Psoas muscle (tissue), 8 donors: ENCODE measurements around the gene AFF4. TPM values are rescaled to one million over a fixed set of nuclear protein-coding genes. Genes with fewer than 3 reads are reported as not detected.

Experiments
- ATAC-seq, 4 donors: fragments of 200-7000 bp; cut with Tn5 transposase; one replicate each; pipeline ENCODE4 v1.9.1; 2020; ENCODE audit warnings: moderate library complexity in 3 of 4, mild to moderate bottlenecking in 2 of 4
- DNase-seq, 2 donors: peaks; one replicate each; pipeline ENCODE4 v3.0.0-alpha.2; 2020
- H3K27ac ChIP-seq: fragments of 200-600 bp; one replicate; pipeline ENCODE4 v1.8.0; 2022
- H3K27me3 ChIP-seq, 3 donors: fragments of 200-600 bp in 1 of 3; one replicate each; pipeline versions ENCODE4 v1.6.1 to v1.8.0; 2013 to 2022; ENCODE audit warnings: low read length in 2 of 3, mild to moderate bottlenecking in 2 of 3, moderate library complexity in 1 of 3; ENCODE audit not compliant: insufficient read depth in 3 of 3
- H3K36me3 ChIP-seq, 2 donors: fragments of 200-600 bp in 1 of 2; one replicate each; pipeline versions ENCODE4 v1.6.1 to v1.8.0; 2013 to 2022; ENCODE audit warnings: low read depth in 1 of 2, mild to moderate bottlenecking in 1 of 2, moderate library complexity in 1 of 2; ENCODE audit not compliant: insufficient read depth in 1 of 2
- H3K4me1 ChIP-seq: fragments of 200-600 bp; one replicate; pipeline ENCODE4 v1.8.0; 2022
- H3K4me3 ChIP-seq: fragments of 200-600 bp; one replicate; pipeline ENCODE4 v1.8.0; 2022; ENCODE audit warnings: mild to moderate bottlenecking
- H3K9me3 ChIP-seq: fragments of 200-600 bp; one replicate; pipeline ENCODE4 v1.8.0; 2022
- CTCF ChIP-seq: fragments of 200-600 bp; IDR thresholded peaks from one replicate; pipeline ENCODE4 v1.8.0; 2022; ENCODE audit warnings: antibody characterized with exemption
- WGBS, 3 donors: extraction: QIAGEN DNeasy Blood & Tissue Kit; methylation state at CpG; one replicate each; pipeline versions ENCODE4 v1.1.6 to v1.1.7; 2013; 5-methylcytosine and 5-hydroxymethylcytosine counted together
- intact Hi-C, 2 donors: fragments of 100-400 bp; cut with DNase I; formaldehyde crosslinking; loops; one replicate each; pipeline versions ENCODE4 v1.11.0 to v1.14.2; 2022
- polyA plus RNA-seq, 3 donors: library from polyadenylated mRNA; stranded (reverse); fragments of 200-250 nt; gene quantifications; one replicate each; pipeline ENCODE4 v1.2.3, GENCODE V29; 2013
- total RNA-seq, 4 donors: library from RNA; stranded (reverse); fragmentation: NEBNext Ultra II Directional in 2 of 4; extraction: Animal tissue kit (Norgen Biotek cat#: 25700) in 2 of 4; gene quantifications; one replicate each; pipeline versions ENCODE4 v1.2.1 to v1.2.4, GENCODE V29; 2021 to 2023
- donor health status: healthy with polysubstance abuse.
- donor health status: DM: no; HTN: no; CAD: no; lungs with moderate emphysema.
- donor health status: Bipolar disorder and iron deficiency.
- donor health status: healthy.
- donor health status: DM: yes; HTN: yes; CAD: no.
- donor health status: DM: no; HTN: no; CAD: no.
- donor health status: DM: no; HTN: no; CAD: no.
- donor health status: DM: yes; HTN: yes; CAD: no.

AFF4 gene
- total and polyA plus RNA-seq, 7 donors, result 9.7 to 68.2 (median 49.6) TPM

- Histone ChIP-seq H3K4me1 (no peaks in the 10 kb centered on the region), H3K4me3 (no peak overlapping the region), H3K9me3 (no peaks in the 10 kb centered on the region), H3K27ac (no peak overlapping the region), H3K27me3 (no peaks in the 10 kb centered on the region), H3K36me3 (peaks cover 11 to 100% of the 10 kb centered on the region in 2 donors)
- DNase-seq, result no peak
- ATAC-seq, result no peak
- 91 to 95% (median 93%) methylated on average over 11 of the region's 11 CpGs for WGBS, 3 donors
- TF ChIP-seq CTCF, result no peak
- intact Hi-C loops, result loop anchor here in 1 of 2 donors (10.0 kb wide), 2 partner anchors 189 to 281 kb away; no protein-coding TSS in a partner anchor
These were observed 77.2 kb downstream of the AFF4 start for GRCh38 chr5:132886064-132886823.

DNA sequence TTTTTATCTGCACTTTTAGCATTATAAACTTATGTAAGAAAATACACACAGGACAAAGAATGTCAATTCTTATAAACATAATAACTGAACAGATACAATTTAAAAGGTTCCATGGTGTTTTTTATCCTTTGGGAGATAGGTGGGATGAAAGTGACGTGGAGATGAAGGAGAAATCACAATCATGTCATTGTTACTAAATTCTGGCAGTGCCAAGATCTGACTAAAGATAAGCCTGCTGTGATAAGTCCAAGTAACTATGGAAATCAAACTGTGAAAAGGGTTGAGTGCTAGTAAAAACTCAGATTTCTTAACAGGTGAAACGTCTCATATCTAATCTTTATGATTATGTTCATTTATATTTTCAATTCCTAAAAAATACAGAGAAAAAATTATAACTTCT is 78.9 kb downstream of the AFF4 start:
- ATAC-seq, result no peak
- intact Hi-C loops, result loop anchor here (5.0 to 10.0 kb wide), 5 partner anchors 52 to 363 kb away; partner anchors contain the start of gene SHROOM1 (in 1 of the 2)
- Histone ChIP-seq H3K4me3 (no peak overlapping the region), H3K9me3 (no peaks in the 10 kb centered on the region), H3K27ac (no peak overlapping the region), H3K4me1 (no peaks in the 10 kb centered on the region), H3K36me3 (peaks cover 13 to 100% of the 10 kb centered on the region in 2 donors), H3K27me3 (no peaks in the 10 kb centered on the region)
- TF ChIP-seq CTCF, result no peak
- DNase-seq, result no peak
- WGBS, 3 donors, result 77 to 86% (median 78%) methylated on average over 2 of the region's 2 CpGs

- intact Hi-C loops, result loop anchor here (5.0 to 10.0 kb wide), 5 partner anchors 51 to 364 kb away; partner anchors contain the start of gene SHROOM1 (in 1 of the 2)
- Histone ChIP-seq H3K36me3 (peaks cover 13 to 93% of the 10 kb centered on the region in 2 donors), H3K4me1 (peaks cover 3% of the 10 kb centered on the region), H3K27me3 (no peaks in the 10 kb centered on the region), H3K9me3 (no peaks in the 10 kb centered on the region), H3K4me3 (no peak overlapping the region), H3K27ac (no peak overlapping the region)
- ATAC-seq (peak; percentile 74 to 86 (median 82)), DNase-seq (no peak)
- TF ChIP-seq CTCF, result peak; percentile 66
- WGBS, 3 donors, result 41 to 48% (median 42%) methylated on average over 2 of the region's 2 CpGs
These were observed 80.1 kb downstream of the AFF4 start for GRCh38 chr5:132883261-132883834.

DNA sequence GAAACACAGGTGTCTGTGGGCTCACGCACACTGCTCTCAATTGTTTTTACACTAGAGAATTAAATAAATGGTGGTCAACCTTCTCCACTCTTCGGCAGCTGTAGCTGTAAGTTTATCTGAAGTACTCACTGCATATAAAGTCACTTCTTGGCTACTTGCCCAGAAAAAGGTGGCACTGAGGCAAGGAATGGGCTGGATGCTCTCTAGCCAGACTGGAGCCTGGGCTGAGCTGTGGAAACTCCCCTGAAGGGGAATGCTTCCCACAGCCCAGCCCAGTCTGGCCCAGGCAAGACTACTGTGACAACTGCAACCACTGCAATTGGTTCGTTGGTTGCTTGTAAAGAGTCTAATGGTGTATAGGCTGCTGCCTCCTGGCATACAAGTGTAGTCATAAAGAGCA is 85.5 kb downstream of the AFF4 start:
- TF ChIP-seq CTCF, result no peak
- Histone ChIP-seq H3K36me3 (peaks cover 6 to 83% of the 10 kb centered on the region in 2 donors), H3K27ac (peak overlapping the region; percentile 61), H3K4me1 (peaks cover 23% of the 10 kb centered on the region), H3K9me3 (no peaks in the 10 kb centered on the region), H3K27me3 (no peaks in the 10 kb centered on the region), H3K4me3 (no peak overlapping the region)
- intact Hi-C loops, result no loop called here
- DNase-seq (peak in 1 of 2 donors; percentile 69), ATAC-seq (peak; percentile 88 to 97 (median 94))
- 27 to 40% (median 33%) methylated on average over 3 of the region's 3 CpGs for WGBS, 3 donors
